ENCODE measurements around the gene CGN.

Gene CGN

DNA sequence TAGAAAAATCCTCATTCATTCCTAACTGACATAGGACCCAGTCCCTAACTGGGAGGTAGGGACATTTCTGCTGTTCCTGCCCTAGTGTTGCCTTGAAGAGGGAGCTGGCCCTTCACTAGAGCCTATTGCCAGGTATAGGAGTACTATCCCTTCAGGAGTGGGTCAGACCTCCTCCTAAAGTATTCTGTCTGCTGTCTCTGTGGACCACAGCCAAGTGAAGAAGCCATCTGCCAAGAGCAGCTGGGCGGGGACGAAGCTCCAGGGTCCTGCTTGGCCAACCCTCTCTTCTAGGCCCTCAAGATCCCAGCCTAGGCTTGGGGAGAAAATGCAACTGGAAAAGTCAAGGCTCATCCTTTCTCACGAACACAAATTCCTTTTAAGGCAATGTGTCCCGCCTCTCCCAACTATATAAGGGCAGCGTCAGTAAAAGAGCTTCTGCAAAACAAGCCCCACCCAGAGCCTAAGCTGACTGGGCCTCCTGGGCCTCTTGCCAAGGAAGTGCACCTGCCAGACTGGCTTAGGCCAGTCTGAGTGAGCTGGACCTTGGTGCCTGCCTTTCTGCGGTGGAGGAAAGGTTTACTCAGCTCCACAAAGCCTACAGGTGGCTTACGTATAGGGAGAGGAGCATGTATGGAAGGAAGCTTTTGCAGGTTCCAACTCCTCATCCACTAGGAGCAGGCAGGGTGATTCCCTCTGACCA lies 28.3 kb downstream of the CGN start (continued):
- TF ChIP-seq, protein P1, sequence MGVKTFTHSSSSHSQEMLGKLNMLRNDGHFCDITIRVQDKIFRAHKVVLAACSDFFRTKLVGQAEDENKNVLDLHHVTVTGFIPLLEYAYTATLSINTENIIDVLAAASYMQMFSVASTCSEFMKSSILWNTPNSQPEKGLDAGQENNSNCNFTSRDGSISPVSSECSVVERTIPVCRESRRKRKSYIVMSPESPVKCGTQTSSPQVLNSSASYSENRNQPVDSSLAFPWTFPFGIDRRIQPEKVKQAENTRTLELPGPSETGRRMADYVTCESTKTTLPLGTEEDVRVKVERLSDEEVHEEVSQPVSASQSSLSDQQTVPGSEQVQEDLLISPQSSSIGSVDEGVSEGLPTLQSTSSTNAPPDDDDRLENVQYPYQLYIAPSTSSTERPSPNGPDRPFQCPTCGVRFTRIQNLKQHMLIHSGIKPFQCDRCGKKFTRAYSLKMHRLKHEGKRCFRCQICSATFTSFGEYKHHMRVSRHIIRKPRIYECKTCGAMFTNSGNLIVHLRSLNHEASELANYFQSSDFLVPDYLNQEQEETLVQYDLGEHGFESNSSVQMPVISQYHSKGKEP (tag by site-specific recombination; IDR thresholded peaks at IDR 0.05), result peak; percentile 63; the same call in 1 of the 2 replicates
- peak; percentile 83; the same call in 1 of the 2 replicates for TF ChIP-seq TRIM28 (IDR thresholded peaks at IDR 0.05; ENCODE audit: borderline replicate concordance, low read length)
- no peak for TF ChIP-seq OVOL3 (tag by site-specific recombination; IDR thresholded peaks at IDR 0.05)
- TF ChIP-seq KLF8 (tag by site-specific recombination; IDR thresholded peaks at IDR 0.05), result peak; percentile 6; the same call in 1 of the 2 replicates
- no peak for TF ChIP-seq ZNF37A (tag by site-specific recombination; IDR thresholded peaks at IDR 0.05)
- no peak for TF ChIP-seq ZSCAN16 (tag by site-specific recombination; IDR thresholded peaks at IDR 0.05)
- TF ChIP-seq ZNF391 (tag by site-specific recombination; IDR thresholded peaks at IDR 0.05; ENCODE audit: borderline replicate concordance, low read depth), result no peak
- no peak; the same call in 1 of the 2 replicates for TF ChIP-seq ZNF501 (tag by site-specific recombination; IDR thresholded peaks at IDR 0.05)

GRCh38 chr1:151540021-151540981 lies 29.1 kb downstream of the CGN start, which contains the start of gene TUFT1:
TSS of gene TUFT1 (plus strand) at chr1:151540309. CDS start at chr1:151540367, 58 bp downstream.
- Histone ChIP-seq H3K4me3 (ENCODE audit: low read depth, low read length) (peak within 1 kb of the TSS; percentile 84), H3K27ac (ENCODE audit: extremely low read depth, low read depth, low read length) (peak within 1 kb of the TSS; percentile 74), H3K36me3 (ENCODE audit: control insufficient read depth in 2 of 2, insufficient read depth in 1 of 2, low read length in 2 of 2) (peaks cover 0 to 30% of the 10 kb centered on the region in 2 experiments; a peak in 1 of 3 replicates), H3K9me3 (ENCODE audit: control insufficient read depth, insufficient read depth, low read depth, low read length) (no peaks in the 10 kb centered on the region), H3K4me1 (ENCODE audit: control insufficient read depth, insufficient read depth, low read length) (peaks cover 12% of the 10 kb centered on the region; the same call in 1 of the 2 replicates)
- POLR2A ChIA-PET, result interaction anchor here (0.5 to 3.0 kb wide), 55 partner anchors 9 to 570 kb away, joined by 3 to 53 read pairs (median 5); partner anchors contain the start of genes CELF3, CGN, MRPL9 and PI4KB
- CTCF ChIA-PET, result interaction anchor here (0.5 to 4.1 kb wide), 7 partner anchors 46 to 520 kb away, joined by 3 to 20 read pairs (median 4); no protein-coding TSS in a partner anchor
- peak; percentile 53; the same call in 1 of the 2 replicates for TF ChIP-seq ZNF10 (tag by site-specific recombination; IDR thresholded peaks at IDR 0.05)
- 0 out of 2 replicates have a peak, but pooled peaks have one; percentile 33 for TF ChIP-seq YY2 (tag by site-specific recombination; IDR thresholded peaks at IDR 0.05)
- peak; percentile 76; the same call in 1 of the 2 replicates for TF ChIP-seq BCL11B (tag by site-specific recombination; IDR thresholded peaks at IDR 0.05; ENCODE audit: low read depth)
- TF ChIP-seq KLF7 (tag by site-specific recombination; IDR thresholded peaks at IDR 0.05; ENCODE audit: borderline replicate concordance), result 0 out of 2 replicates have a peak, but pooled peaks have one; percentile 16
- TF ChIP-seq IKZF3 (tag by site-specific recombination; IDR thresholded peaks at IDR 0.05), result no peak
- TF ChIP-seq ZNF660 (tag by site-specific recombination; IDR thresholded peaks at IDR 0.05), result peak; percentile 84
- peak; percentile 53; the same call in 1 of the 2 replicates for TF ChIP-seq ZNF449 (tag by site-specific recombination; IDR thresholded peaks at IDR 0.05)
- TF ChIP-seq SP3 (tag by site-specific recombination; IDR thresholded peaks at IDR 0.05), result peak; percentile 98
- TF ChIP-seq SP2 (tag by site-specific recombination; IDR thresholded peaks at IDR 0.05), result peak; percentile 97
- TF ChIP-seq ZNF221 (tag by site-specific recombination; IDR thresholded peaks at IDR 0.05; ENCODE audit: borderline replicate concordance), result 0 out of 2 replicates have a peak, but pooled peaks have one; percentile 31
- TF ChIP-seq INSM2 (tag by site-specific recombination; IDR thresholded peaks at IDR 0.05), result peak; percentile 28; the same call in 1 of the 2 replicates
- TF ChIP-seq, protein P2, sequence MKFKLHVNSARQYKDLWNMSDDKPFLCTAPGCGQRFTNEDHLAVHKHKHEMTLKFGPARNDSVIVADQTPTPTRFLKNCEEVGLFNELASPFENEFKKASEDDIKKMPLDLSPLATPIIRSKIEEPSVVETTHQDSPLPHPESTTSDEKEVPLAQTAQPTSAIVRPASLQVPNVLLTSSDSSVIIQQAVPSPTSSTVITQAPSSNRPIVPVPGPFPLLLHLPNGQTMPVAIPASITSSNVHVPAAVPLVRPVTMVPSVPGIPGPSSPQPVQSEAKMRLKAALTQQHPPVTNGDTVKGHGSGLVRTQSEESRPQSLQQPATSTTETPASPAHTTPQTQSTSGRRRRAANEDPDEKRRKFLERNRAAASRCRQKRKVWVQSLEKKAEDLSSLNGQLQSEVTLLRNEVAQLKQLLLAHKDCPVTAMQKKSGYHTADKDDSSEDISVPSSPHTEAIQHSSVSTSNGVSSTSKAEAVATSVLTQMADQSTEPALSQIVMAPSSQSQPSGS (tag by site-specific recombination; IDR thresholded peaks at IDR 0.05; ENCODE audit: low read depth), result peak; percentile 47
- TF ChIP-seq ZNF549 (tag by site-specific recombination; IDR thresholded peaks at IDR 0.05), result no peak
- TF ChIP-seq ZNF354C (tag by site-specific recombination; IDR thresholded peaks at IDR 0.05; ENCODE audit: borderline replicate concordance, low read depth), result no peak
- no peak for TF ChIP-seq ZFP41 (tag by site-specific recombination; IDR thresholded peaks at IDR 0.05; ENCODE audit: borderline replicate concordance)
- TF ChIP-seq, protein P3, sequence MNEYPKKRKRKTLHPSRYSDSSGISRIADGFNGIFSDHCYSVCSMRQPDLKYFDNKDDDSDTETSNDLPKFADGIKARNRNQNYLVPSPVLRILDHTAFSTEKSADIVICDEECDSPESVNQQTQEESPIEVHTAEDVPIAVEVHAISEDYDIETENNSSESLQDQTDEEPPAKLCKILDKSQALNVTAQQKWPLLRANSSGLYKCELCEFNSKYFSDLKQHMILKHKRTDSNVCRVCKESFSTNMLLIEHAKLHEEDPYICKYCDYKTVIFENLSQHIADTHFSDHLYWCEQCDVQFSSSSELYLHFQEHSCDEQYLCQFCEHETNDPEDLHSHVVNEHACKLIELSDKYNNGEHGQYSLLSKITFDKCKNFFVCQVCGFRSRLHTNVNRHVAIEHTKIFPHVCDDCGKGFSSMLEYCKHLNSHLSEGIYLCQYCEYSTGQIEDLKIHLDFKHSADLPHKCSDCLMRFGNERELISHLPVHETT (tag by site-specific recombination; IDR thresholded peaks at IDR 0.05), result peak; percentile 64; the same call in 1 of the 2 replicates
- peak; percentile 95; the same call in 1 of the 2 replicates for TF ChIP-seq ZNF391 (tag by site-specific recombination; IDR thresholded peaks at IDR 0.05; ENCODE audit: borderline replicate concordance, low read depth)

Measured in HEK293 (cell line).